ENCODE measurements around the gene LAIR1.
"Not testable (repeated sequence)": the region's sequence is repeated elsewhere in the genome, so short reads cannot be mapped to it uniquely, and the experiment has no call there.

Gene LAIR1

DNA sequence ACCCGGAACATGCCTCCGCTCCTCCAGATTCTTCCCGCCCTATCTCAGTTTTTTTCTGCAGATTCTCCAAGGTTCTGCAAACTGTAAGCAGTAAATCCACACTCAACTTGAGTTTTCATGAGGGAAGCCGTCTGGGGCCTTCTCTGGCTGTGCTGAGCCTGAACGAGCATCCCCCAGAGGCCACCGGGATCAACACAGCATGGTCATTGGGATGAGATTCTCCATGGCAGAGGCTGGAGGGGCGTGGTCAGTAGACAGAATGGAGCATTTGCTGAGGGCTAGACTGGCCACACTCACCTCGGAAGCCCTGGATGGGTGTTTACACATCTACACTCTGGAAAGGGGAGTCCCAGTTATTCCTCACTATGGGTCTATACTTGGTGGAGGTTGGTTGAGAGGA, 23.4 kb downstream of the LAIR1 start:
- no peak for DNase-seq (ENCODE audit: low read depth)

DNA sequence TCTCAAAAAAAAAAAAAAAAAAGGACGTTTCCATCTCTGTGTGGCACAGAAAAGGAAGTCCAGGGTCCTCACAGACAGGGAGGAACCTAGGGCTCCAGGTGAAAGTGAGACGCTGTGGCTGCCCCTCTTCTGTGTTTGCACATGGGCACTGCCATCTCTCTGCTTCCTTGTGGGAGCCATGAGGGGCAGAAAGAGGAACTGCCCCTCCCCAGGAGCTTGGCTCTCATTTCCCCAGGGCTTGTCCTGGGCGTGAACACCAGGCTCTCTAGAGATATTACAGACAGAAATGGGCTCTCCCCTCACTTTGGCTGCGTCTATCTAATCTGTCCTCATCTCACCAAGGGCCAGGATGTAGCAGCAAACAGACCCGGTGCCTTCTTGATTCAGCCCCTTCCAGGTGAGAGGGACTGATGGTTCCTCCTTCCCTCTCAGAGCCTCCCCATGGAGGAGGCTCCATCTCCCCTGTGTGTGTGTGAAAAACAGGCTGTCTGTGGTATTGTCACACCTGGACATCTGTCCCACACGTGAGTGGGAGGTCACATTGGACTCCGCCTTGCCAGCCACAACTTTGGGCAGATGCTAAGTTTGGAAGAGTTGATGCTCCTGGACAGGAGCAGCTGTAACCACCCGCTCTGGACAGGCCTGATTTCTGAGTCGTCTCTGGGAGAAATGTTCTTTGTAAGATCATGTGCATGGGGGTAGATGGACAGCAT, 24.9 kb downstream of the LAIR1 start:
- no peak for DNase-seq (ENCODE audit: low read depth)

DNA sequence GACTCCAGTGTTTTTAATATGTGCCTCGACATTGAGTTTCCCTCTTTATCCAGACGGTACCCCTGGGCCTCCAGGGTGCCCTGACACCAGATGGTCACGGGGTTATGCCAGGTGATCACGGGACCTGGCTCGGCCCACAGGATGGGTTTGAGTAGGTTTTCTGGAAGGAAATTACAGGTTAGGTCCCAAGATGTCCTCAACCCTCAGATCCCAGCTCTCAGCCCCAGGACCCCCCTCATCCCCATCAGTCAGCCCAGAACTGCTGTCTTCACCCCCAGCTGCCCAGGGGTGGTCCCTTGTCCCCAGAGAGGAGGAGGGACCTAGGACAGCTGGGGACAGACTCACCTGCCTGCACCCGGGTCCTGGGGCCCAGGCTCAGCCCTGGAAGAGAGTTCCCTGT, 26.2 kb downstream of the LAIR1 start:
- no peak for DNase-seq (ENCODE audit: low read depth)

DNA sequence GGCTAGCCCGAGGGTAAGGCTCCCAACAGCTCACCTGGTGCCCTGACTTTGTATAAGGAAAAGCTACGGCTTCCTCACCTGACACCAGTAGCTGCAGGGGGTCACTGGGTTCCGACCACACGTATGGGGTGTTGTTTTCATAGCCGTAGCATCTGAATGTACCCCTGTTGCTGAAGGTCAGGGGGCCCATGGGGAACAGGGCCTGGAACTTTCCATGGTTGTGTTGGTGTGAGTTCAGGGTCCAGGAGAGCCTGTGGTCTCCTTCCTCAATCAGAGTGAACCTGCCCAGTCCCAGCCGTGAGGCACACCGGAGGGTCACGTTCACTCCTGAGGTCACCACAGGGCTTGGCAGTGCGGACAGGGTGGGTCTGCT, 26.9 kb downstream of the LAIR1 start:
- DNase-seq (ENCODE audit: low read depth): no peak

DNA sequence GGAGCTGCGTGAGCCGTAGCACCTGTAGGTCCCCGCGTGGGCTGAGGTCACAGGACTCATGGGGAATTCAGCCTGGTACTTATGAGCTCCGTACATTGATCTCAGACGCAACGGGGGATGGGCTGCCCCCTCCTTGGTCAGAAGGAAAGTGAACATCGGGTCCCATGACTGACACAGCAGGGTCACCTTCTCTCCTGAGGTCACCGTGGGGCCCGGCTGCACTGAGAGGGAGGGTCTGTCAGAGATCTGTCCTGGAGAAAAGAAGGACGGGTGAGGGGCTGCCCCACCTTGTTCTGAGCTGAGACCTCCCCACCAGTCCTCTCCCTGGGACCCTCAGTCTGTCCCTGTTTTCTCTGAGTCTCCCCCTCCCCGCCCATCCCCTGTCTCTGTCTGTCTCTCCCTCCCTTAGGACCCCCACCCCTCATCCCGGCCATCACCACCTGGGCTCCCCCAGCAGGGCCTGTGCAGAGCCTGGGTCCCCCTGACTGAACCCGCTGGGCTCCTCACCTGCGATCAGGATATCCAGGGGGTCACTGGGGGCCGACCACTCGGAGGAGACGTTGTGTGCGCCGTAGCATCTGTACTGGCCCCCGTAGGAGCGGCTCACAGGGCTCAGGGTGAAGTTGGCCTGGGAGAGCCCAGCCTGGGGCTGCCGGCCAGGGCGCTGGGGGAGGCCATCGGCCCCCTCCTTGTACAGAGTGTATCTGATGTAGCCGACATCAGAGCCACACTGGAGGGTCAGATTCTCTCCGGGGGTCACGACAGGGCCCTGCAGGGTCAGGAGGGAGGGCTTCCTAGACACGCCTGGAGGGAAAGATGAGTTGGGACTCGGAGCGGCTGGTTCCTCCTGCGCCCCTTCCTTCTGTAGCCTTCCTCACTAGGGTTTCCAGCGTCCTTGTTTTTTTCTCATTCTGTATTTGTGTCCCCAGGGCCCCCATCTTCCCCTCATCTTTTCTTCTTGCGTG, 27.6 kb downstream of the LAIR1 start:
- DNase-seq (ENCODE audit: low read depth): no peak

DNA sequence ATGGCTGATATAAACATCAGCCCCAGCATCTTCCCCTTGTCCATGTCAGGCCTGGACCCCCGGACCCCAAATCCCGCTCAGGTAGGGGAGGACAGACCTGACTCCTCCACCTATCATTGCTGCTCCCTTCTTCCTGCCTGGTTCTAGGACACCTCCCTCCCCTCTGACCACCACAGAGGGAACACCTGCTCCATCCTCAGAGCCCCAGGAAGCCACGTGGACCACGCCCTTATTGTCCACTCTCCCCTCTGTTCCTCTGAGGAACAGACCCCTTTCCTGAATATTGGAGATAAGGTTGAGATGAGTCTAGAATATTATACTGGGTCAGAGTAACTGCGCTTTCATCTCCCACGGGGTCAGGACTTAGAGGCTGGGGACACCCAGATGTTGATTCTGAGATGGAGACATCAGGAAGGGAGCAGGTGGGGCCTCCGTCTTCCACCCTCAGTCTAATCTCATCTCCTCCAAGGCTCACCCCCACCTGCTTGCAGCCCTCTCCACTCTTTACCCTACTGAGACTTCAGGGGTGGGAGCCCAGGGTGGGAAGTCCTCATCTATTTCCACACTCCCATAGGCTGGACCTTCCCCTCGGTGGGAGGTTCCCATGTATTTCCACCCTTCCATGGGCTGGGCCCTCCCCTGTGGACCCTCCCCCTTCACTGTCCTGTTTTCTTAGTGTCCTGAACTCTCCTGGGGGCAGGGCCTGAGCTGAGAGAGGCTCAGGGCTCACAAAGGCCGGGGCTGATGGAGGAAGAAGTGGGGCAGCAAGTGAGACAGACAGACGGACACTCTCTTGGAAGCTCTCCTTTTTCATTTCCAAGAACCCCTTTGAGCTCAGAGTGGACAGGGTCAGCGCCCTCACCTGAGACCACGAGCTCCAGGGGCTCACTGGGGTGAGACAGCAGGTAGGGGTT, 28.5 kb downstream of the LAIR1 start:
- DNase-seq (ENCODE audit: low read depth): no peak

DNA sequence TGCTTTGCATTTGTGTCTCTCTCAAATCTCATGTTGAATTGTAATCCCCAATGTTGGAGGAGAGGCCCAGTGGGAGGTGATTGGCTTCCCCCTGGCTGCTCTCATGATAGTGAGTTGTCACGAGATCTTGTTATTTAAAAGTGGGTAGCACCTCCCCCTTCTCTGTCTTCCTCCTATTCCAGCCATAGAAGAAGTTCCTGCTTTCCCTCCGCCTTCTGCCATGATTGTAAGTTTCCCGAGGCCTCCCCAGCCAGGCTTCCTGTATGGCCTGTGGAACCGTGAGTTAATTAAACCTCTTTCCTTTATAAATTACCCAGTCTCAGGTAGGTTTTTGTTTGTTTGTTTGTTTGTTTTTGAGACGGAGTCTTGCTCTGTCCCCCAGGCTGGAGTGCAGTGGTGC, 29.6 kb downstream of the LAIR1 start:
- DNase-seq (ENCODE audit: low read depth): no peak

DNA sequence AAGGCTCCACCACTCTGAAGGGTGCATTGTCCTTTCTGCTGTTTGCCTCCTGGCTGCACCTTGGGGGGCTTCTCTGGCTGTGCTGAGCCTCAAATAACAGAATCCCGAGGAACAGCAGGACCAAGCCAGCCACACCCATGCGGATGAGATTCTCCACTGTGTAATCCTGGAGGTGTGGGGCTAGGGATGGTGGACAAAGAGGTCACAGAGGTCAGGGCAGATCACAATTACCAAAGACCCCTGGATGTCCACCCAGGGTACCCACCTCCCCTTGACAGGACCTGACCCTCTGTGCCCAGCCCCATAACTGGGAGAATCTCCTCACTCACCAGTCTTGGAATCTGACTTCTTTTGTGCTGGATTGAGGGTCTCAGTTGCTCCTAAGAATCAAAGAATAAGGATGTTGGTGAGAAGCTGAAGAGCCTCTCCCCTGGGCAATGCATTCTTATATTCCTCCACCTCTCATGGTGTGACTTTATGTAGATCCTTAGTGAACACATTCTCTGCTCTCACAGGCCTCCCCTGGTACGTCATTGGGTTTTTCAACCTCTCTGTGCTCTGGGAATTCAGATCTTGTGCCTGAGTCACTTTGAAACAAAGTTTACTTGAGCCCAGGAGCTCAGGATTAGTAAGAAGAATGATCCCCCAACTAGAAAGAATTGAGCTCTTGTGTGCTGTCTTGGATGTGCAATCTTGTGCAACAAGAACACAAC, 31.0 kb downstream of the LAIR1 start:
- no peak for DNase-seq (ENCODE audit: low read depth)

DNA sequence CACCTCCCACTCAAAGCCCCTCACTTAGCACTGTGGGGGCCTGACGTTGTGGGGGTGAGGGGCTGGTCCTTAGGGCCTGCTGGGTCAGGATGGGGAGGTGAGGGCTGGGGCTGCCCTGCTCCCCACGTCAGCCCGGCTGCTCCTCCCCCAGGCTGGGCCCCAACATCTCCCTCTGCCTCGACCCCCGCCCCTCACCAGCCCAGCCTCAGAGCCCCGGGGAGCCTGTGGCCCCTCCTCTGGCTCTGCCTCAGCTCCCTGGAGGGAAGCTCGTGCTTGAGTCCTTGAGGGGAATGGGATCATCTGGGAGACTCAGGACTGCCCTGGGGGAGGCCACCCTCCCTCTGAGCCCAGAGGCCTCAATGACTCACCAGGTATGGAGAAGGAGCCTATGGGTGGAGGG, 32.6 kb downstream of the LAIR1 start:
- DNase-seq (ENCODE audit: low read depth): no peak

DNA sequence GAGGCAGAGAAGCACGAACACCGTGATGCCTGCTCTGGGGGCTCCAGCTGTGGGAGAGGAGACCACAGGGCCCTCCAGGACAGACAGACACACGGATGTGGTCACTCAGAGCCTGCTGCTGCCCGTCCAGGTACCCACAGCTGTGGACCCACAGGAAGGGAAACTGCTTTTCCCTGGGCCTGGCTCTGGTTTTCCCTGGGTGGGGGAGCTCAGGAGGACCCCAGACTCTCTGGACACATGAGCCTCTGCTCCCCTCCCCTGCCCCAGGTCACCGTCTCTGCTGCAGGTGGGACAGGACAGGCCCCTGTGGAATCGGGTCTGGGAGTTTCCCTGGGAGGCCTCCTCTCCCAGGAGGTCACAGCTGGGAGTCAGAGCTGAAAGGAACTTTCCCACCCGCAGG, 33.1 kb downstream of the LAIR1 start:
- no peak for DNase-seq (ENCODE audit: low read depth)

DNA sequence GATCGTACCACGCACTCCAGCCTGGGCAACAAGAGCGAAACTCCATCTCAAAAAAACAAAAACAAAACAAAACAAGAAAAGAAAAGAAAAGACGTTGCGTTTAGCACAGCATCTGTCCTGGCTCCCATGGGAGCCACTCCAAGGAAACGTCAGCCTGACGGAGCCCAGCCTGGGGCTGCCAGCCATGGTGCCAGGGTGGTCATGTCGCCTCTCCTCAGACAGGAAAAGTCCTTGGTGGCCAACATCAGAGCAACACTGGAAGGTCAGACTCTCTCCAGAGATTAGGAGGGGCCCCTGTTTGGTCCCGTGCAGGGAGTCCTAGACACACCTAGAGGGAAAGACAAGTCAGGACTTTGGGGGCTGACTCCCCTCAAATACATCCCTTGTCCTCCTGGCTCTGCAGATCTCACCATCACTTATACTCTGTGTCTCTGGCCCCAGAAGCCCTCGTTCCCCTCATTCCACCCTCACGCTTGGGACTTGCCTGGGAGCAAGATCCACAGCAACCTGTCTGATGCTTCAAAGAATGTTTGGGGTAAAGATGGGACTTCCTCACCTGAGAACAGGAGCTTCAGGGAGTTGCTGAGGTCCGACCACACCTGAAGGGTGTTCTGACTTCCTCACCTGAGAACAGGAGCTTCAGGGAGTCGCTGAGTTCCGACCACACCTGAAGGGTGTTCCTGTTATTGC, 35.1 kb downstream of the LAIR1 start:
- no peak for DNase-seq (ENCODE audit: low read depth)

DNA sequence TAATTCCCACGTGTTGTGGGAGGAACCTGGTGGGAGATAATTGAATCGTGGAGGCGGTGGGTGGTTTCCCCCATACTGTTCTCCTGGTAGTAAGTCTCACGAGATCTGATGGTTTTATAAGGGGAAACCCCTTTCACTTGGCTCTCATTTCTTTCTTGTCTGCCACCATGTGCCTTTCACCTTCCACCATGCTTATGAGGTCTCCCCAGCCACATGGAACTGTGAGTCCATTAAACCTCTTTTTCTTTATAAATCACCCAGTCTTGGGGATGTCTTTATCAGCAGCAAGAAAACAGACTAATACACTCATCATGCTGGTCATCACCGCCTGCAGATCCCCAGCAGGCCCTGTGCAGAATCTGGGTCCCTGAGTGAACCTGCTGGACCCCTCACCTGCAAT, 36.0 kb downstream of the LAIR1 start:
- not testable (repeated sequence) for DNase-seq (ENCODE audit: low read depth)

DNA sequence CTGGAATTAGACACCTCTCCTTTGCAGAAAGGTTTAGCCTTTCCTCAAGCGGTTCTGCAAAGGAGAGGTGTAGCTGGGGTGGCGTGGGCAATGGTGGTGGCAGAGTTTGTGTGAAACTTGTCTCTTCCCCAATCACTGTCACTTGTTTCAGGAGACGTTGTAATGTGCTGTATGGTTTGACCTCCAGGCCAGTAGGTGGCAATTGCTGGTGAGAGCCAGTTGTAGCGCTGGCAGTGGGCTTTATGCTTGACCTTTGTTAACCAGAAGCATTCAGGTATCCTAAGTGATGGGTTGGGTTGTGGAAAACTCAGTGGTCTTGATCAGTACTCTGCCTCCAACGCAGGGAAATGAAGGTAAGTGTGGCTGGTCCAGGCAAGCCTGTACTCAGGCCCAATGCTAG, 39.1 kb downstream of the LAIR1 start:
- DNase-seq (ENCODE audit: low read depth): no peak

DNA sequence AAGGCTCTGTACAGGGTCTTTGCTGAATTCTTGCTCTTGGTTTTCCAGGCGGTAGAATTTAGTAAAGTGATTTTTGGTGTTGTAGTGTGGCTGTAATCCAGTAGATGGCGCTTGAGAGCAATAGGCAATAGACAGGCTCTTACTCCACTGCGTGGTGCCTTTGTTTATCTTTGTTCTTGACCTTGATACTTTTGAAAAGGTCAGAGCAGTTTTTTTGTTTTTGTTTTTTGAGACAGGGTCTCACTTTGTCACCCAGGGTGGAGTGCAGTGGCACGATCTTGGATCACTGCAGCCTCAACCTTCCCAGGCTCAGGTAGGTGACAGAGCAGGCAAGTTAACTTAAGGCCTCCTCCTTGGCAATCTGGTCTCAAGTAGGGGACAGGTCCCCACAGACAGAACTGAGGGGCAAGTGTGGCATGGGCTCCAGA, 39.5 kb downstream of the LAIR1 start:
- DNase-seq (ENCODE audit: low read depth): peak; percentile 45

DNA sequence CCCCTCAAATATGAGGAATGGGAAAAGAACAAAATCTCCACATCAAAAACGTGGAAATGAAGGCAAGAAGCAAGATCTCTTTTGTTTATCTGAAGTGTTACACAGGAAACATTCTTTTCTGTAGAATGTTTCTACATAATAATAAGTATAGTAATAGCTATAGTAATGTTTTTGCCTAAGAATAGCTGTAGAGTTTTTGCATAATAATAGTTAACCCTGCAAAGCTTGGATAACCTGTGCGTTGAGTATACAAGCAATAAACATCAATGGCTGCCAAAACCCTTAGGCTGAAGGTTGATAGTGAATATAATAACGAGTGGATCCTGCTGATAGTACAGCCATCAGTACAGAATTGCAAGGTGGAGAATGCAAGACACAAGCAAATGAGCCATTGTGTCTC, 40.7 kb downstream of the LAIR1 start:
- DNase-seq (ENCODE audit: low read depth): no peak

DNA sequence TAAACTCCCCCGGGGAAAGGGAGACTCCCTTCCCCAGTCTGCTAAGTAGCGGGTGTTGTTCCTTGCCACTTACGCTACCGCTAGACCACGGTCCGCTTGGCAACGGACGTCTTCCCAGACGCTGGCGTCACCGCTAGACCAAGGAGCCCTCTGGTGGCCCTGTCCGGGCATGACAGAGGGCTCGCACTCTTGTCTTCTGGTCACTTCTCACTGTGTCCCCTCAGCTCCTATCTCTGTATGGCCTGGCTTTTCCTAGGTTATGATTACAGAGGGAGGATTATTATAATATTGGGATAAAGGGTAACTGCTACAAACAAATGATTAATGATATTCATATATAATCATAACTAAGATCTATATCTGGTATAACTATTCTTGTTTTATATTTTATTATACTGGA, 41.8 kb downstream of the LAIR1 start:
- not testable (repeated sequence) for DNase-seq (ENCODE audit: low read depth)

DNA sequence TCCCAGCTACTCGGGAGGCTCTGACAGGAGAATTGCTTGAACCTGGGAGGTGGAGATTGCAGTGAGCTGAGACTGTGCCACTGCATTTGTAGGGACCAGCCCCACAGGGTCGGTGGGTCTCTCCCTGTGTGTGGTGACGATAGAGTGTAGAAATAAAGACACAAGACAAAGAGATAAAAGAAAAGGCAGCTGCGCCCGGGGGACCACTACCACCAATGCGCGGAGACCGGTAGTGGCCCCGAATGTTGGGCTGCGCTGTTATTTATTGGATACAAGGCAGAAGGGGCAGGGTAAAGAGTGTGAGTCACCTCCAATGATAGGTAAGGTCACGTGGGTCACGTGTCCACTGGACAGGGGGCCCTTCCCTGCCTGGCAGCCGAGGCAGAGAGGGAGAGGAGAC, 42.4 kb downstream of the LAIR1 start:
- not testable (repeated sequence) for DNase-seq (ENCODE audit: low read depth)

DNA sequence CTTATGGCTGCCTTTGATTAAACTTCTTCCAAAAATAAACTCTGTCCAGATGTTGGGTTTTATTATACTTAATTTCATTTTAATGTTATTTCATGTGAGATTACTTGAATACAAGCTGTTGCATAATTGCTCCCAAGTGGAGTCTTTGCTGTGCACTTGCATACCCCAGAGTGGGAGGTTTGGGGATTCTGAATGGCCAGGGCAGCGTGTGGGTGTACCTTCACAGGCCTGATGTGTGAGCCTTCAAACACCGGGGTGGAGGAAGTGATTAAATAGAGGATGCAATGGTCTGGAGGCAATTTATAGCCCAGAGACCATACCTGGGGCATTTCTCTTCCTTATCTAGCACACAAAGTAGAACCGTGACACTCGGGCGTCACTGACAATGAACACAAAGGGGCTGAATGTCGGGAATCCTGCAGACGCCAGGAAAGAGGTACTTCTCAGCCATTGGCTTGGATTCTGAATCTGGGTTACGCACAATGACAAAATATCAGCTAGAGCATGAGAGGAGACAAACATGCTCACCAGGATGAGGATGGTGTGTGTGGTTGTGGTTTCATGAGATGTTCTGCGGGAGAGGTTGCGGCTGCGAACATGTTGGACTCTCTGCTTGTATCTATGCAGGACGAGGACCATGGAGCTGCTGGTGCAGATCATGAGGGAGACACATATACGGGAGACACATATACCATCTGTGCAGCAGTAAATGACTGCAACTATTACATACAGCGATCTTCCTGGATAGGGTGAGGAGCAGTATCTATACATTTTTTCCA, 44.6 kb downstream of the LAIR1 start:
- DNase-seq (ENCODE audit: low read depth): no peak

DNA sequence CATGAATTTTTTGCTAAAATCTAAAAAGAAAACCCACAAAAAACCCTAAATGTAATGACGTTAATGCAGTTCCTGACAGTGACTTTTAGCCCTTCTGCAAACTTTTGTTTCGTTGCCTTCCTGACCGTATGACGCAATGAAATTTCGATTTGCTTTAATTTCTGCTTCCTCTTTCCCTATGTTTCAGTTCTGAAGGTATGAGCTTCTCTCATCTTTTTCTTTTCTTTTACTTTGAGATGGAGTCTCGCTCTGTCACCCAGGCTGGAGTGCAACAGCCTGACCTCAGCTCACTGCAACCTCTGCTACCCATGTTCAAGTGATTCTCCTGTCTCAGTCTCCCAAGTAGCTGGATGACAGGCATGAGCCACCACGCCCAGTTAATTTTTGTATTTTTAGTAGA, 45.7 kb downstream of the LAIR1 start:
- DNase-seq (ENCODE audit: low read depth): no peak

DNA sequence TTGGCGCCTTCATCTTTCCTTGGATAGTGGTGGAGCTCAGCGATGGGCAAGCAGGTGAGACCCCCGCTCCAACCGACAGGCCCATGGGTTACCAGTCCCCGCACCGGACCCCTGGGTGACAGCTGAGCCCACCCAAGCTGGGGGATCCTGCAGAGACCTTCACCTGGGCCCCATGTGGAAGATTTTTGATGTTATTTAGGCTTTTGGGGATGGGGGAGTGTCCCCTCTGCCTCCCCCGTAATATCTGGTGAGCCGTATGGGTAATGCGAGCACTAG, 46.8 kb downstream of the LAIR1 start:
- no peak for DNase-seq (ENCODE audit: low read depth)
